ENCODE measurements around the gene TMEM233. TPM values are rescaled to one million over a fixed set of nuclear protein-coding genes. Genes with fewer than 3 reads are reported as not detected.

Gene TMEM233
- polyA plus RNA-seq, 1 donor from 2014 or later, result not detected

DNA sequence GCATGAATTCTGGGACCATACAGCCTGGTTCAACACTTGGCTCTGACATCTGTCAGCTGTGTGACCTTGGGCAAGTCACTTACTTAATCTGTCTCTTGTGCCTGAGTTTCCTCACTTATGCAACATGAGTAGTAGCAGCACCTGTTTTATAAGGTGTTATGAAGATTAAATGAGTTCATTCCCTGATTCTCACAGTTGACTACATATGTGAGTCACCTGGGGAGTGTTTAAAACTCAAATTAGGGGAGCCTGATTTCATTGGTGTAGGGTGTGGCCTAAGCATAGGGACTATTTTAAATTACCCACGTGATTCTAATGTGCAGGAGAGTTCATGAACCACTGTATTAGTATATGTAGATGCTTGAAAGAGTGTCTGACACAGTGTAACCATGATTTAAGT lies 36.7 kb upstream of the TMEM233 start:
- no peak overlapping the region for H3K9ac ChIP-seq (ENCODE audit: low read length)
- H2AFZ ChIP-seq (ENCODE audit: low read depth, low read length), result no peak overlapping the region
- H3K4me2 ChIP-seq (ENCODE audit: low read length), result no peak overlapping the region
- TF ChIP-seq EZH2 (IDR thresholded peaks at IDR 0.05; ENCODE audit: borderline replicate concordance, insufficient read depth, low read length, poor library complexity, severe bottlenecking) (no peak), RAD21 (conservative IDR thresholded peaks at IDR 0.05) (no peak)
- no peaks in the 10 kb centered on the region for H4K20me1 ChIP-seq (ENCODE audit: insufficient read depth)
- no peaks in the 10 kb centered on the region for H3F3A ChIP-seq (ENCODE audit: insufficient read depth, low read length, poor library complexity, severe bottlenecking)
- H3K4me3 ChIP-seq (ENCODE audit: low read length), result no peak overlapping the region
- H3K9me2 ChIP-seq (ENCODE audit: insufficient read depth, low read length), result no peaks in the 10 kb centered on the region
- H3K27me3 ChIP-seq (ENCODE audit: insufficient read depth, low read depth, low read length), result no peaks in the 10 kb centered on the region
- no peaks in the 10 kb centered on the region for H3K79me2 ChIP-seq (replicated peaks; ENCODE audit: insufficient read depth, low read length)
- H3K9me3 ChIP-seq (ENCODE audit: low read length), result no peaks in the 10 kb centered on the region
- no peak overlapping the region for H3K27ac ChIP-seq (ENCODE audit: low read length)
- no peaks in the 10 kb centered on the region for H3K36me3 ChIP-seq (ENCODE audit: insufficient read depth, low read length)

DNA sequence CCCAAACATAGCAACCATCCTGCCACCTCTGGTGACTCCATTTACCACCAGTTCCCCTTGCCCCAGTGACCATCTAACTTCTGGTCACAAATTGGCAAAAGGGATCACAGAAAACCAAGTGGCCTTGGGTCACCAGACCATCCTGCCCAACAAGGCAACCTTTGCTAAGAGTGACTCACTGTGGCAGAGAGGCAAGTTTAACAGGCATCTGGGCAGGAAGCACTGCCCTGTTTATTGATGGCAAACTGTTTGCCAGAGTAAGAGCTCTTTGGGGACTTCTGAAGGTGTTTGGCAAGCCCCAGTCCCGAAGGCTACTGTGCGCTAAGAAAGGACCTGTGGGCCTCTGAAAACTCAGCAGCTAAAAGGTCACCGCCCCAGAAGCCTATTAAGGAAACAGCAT lies 28.2 kb upstream of the TMEM233 start:
- H4K20me1 ChIP-seq (ENCODE audit: insufficient read depth), result no peaks in the 10 kb centered on the region
- H3K79me2 ChIP-seq (replicated peaks; ENCODE audit: insufficient read depth, low read length), result no peaks in the 10 kb centered on the region
- TF ChIP-seq TAF1 (IDR thresholded peaks at IDR 0.05; ENCODE audit: low read depth) (no peak), SMC3 (conservative IDR thresholded peaks at IDR 0.05; ENCODE audit: poor library complexity) (no peak), RAD21 (conservative IDR thresholded peaks at IDR 0.05) (no peak), MXI1 (conservative IDR thresholded peaks at IDR 0.05; ENCODE audit: poor library complexity, severe bottlenecking) (no peak), POLR2AphosphoS5 (IDR thresholded peaks at IDR 0.05) (no peak)
- H3K27me3 ChIP-seq (ENCODE audit: insufficient read depth, low read depth, low read length), result no peaks in the 10 kb centered on the region
- no peak overlapping the region for H3K9ac ChIP-seq (ENCODE audit: low read length)
- H3F3A ChIP-seq (ENCODE audit: insufficient read depth, low read length, poor library complexity, severe bottlenecking), result no peaks in the 10 kb centered on the region
- H3K9me2 ChIP-seq (ENCODE audit: insufficient read depth, low read length), result no peaks in the 10 kb centered on the region
- no peaks in the 10 kb centered on the region for H3K36me3 ChIP-seq (ENCODE audit: insufficient read depth, low read length)
- H3K9me3 ChIP-seq (ENCODE audit: low read length), result no peaks in the 10 kb centered on the region
- H3K4me3 ChIP-seq (ENCODE audit: low read length), result no peak overlapping the region
- H3K4me2 ChIP-seq (ENCODE audit: low read length), result no peak overlapping the region
- no peak overlapping the region for H2AFZ ChIP-seq (ENCODE audit: low read depth, low read length)
- no peak overlapping the region for H3K27ac ChIP-seq (ENCODE audit: low read length)

DNA sequence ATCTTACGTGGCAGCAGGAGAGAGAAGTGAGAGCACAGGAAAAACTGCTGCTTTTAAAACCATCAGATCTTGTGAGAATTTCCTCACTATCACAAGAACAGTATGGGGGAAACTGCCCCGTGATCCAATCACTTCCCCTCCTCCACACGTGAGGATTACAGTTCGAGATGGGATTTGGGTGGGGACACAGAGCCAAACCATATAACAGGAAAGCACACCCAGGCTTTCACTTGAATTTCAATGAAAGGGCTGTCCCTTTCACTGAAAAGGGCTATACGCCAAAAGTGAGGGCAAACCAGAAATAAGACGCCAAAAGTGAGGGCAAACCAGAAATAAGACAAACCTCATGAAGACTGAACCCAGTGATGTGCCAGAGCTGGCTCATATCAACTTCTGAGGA lies 22.8 kb upstream of the TMEM233 start:
- H3K27me3 ChIP-seq (ENCODE audit: insufficient read depth, low read depth, low read length), result no peaks in the 10 kb centered on the region
- H3K4me3 ChIP-seq (ENCODE audit: low read length), result no peak overlapping the region
- no peaks in the 10 kb centered on the region for H3K36me3 ChIP-seq (ENCODE audit: insufficient read depth, low read length)
- TF ChIP-seq MXI1 (conservative IDR thresholded peaks at IDR 0.05; ENCODE audit: poor library complexity, severe bottlenecking) (no peak), EP300 (conservative IDR thresholded peaks at IDR 0.05; ENCODE audit: poor library complexity, severe bottlenecking) (no peak), POLR2AphosphoS5 (IDR thresholded peaks at IDR 0.05) (no peak), SMC3 (conservative IDR thresholded peaks at IDR 0.05; ENCODE audit: poor library complexity) (no peak), EZH2 (IDR thresholded peaks at IDR 0.05; ENCODE audit: borderline replicate concordance, insufficient read depth, low read length, poor library complexity, severe bottlenecking) (no peak)
- TF ChIP-seq, protein P1, sequence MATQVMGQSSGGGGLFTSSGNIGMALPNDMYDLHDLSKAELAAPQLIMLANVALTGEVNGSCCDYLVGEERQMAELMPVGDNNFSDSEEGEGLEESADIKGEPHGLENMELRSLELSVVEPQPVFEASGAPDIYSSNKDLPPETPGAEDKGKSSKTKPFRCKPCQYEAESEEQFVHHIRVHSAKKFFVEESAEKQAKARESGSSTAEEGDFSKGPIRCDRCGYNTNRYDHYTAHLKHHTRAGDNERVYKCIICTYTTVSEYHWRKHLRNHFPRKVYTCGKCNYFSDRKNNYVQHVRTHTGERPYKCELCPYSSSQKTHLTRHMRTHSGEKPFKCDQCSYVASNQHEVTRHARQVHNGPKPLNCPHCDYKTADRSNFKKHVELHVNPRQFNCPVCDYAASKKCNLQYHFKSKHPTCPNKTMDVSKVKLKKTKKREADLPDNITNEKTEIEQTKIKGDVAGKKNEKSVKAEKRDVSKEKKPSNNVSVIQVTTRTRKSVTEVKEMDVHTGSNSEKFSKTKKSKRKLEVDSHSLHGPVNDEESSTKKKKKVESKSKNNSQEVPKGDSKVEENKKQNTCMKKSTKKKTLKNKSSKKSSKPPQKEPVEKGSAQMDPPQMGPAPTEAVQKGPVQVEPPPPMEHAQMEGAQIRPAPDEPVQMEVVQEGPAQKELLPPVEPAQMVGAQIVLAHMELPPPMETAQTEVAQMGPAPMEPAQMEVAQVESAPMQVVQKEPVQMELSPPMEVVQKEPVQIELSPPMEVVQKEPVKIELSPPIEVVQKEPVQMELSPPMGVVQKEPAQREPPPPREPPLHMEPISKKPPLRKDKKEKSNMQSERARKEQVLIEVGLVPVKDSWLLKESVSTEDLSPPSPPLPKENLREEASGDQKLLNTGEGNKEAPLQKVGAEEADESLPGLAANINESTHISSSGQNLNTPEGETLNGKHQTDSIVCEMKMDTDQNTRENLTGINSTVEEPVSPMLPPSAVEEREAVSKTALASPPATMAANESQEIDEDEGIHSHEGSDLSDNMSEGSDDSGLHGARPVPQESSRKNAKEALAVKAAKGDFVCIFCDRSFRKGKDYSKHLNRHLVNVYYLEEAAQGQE (IDR thresholded peaks at IDR 0.05; ENCODE audit: borderline replicate concordance), result no peak
- TF ChIP-seq, protein P2, sequence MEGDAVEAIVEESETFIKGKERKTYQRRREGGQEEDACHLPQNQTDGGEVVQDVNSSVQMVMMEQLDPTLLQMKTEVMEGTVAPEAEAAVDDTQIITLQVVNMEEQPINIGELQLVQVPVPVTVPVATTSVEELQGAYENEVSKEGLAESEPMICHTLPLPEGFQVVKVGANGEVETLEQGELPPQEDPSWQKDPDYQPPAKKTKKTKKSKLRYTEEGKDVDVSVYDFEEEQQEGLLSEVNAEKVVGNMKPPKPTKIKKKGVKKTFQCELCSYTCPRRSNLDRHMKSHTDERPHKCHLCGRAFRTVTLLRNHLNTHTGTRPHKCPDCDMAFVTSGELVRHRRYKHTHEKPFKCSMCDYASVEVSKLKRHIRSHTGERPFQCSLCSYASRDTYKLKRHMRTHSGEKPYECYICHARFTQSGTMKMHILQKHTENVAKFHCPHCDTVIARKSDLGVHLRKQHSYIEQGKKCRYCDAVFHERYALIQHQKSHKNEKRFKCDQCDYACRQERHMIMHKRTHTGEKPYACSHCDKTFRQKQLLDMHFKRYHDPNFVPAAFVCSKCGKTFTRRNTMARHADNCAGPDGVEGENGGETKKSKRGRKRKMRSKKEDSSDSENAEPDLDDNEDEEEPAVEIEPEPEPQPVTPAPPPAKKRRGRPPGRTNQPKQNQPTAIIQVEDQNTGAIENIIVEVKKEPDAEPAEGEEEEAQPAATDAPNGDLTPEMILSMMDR (IDR thresholded peaks at IDR 0.05; ENCODE audit: poor library complexity, severe bottlenecking), result no peak
- H3K9ac ChIP-seq (ENCODE audit: low read length), result no peak overlapping the region
- H3K27ac ChIP-seq (ENCODE audit: low read length), result no peak overlapping the region
- H4K20me1 ChIP-seq (ENCODE audit: insufficient read depth), result no peaks in the 10 kb centered on the region
- H3K9me2 ChIP-seq (ENCODE audit: insufficient read depth, low read length), result no peaks in the 10 kb centered on the region
- H3K9me3 ChIP-seq (ENCODE audit: low read length), result no peaks in the 10 kb centered on the region
- no peak overlapping the region for H2AFZ ChIP-seq (ENCODE audit: low read depth, low read length)
- H3K4me2 ChIP-seq (ENCODE audit: low read length), result no peak overlapping the region
- H3K79me2 ChIP-seq (replicated peaks; ENCODE audit: insufficient read depth, low read length), result no peaks in the 10 kb centered on the region
- H3F3A ChIP-seq (ENCODE audit: insufficient read depth, low read length, poor library complexity, severe bottlenecking), result no peaks in the 10 kb centered on the region
